Immature natural killer cell (primary cell): ENCODE results near the gene CENPT. TPM values are rescaled to one million over a fixed set of nuclear protein-coding genes. Genes with fewer than 3 reads are reported as not detected.

Experiments
- DNase-seq, 3 donors: peaks; one replicate each; pipeline ENCODE4 v3.0.0; 2022; ENCODE audit warnings: mixed read lengths in 1 of 3
- H3K27ac Mint-ChIP-seq, 6 donors: one replicate each; pipeline ENCODE4 v1.8.0; 2020; ENCODE audit warnings: mixed read lengths in 6 of 6, mild to moderate bottlenecking in 5 of 6, inconsistent platforms in 4 of 6, moderate library complexity in 3 of 6
- H3K27me3 Mint-ChIP-seq, 3 donors: one replicate each; pipeline ENCODE4 v1.8.0; 2020 to 2021; ENCODE audit warnings: low read depth in 3 of 3, mild to moderate bottlenecking in 3 of 3, mixed read lengths in 3 of 3, moderate library complexity in 3 of 3, inconsistent platforms in 1 of 3
- H3K36me3 Mint-ChIP-seq, 3 donors: one replicate each; pipeline ENCODE4 v1.8.0; 2020; ENCODE audit warnings: mixed read lengths in 3 of 3, inconsistent platforms in 2 of 3, mild to moderate bottlenecking in 2 of 3
- H3K4me1 Mint-ChIP-seq, 2 donors: one replicate each; pipeline ENCODE4 v1.8.0; 2020; ENCODE audit warnings: inconsistent platforms in 2 of 2, mild to moderate bottlenecking in 2 of 2, mixed read lengths in 2 of 2, moderate library complexity in 1 of 2
- H3K4me3 Mint-ChIP-seq, 5 donors: one replicate each; pipeline ENCODE4 v1.8.0; 2020; ENCODE audit warnings: mild to moderate bottlenecking in 5 of 5, mixed read lengths in 5 of 5, inconsistent platforms in 3 of 5, moderate library complexity in 3 of 5
- H3K9me3 Mint-ChIP-seq, 6 donors: one replicate each; pipeline ENCODE4 v1.8.0; 2020; ENCODE audit warnings: mild to moderate bottlenecking in 6 of 6, mixed read lengths in 6 of 6, inconsistent platforms in 4 of 6, moderate library complexity in 3 of 6
- polyA plus RNA-seq, 3 donors: library from polyadenylated mRNA; unstranded; fragments of 300-500 nt; fragmentation: Illumina TruSeq; gene quantifications; one replicate each; pipeline ENCODE4 v1.2.3, GENCODE V29; 2021

CENPT gene
- polyA plus RNA-seq, 3 donors from 2014 or later: 9.3 to 15.0 (median 12.4) TPM

- no peak overlapping the region for H3K4me3 Mint-ChIP-seq
- no peak for DNase-seq
- H3K27ac Mint-ChIP-seq: no peak overlapping the region
- H3K4me1 Mint-ChIP-seq: peaks cover 25 to 35% of the 10 kb centered on the region in 2 donors
- H3K36me3 Mint-ChIP-seq: peaks cover 0 to 3% (median 0%) of the 10 kb centered on the region in 3 donors
- no peaks in the 10 kb centered on the region for H3K9me3 Mint-ChIP-seq
- peaks cover 0 to 1% (median 0%) of the 10 kb centered on the region in 3 donors for H3K27me3 Mint-ChIP-seq
These were observed 8.3 kb upstream of the CENPT start for GRCh38 chr16:67855789-67856188.

- Mint-ChIP-seq H3K9me3 (no peaks in the 10 kb centered on the region), H3K27ac (no peak overlapping the region), H3K36me3 (peaks cover 0 to 3% (median 0%) of the 10 kb centered on the region in 3 donors), H3K4me3 (no peak overlapping the region), H3K4me1 (peaks cover 24 to 34% of the 10 kb centered on the region in 2 donors), H3K27me3 (peaks cover 0 to 1% (median 0%) of the 10 kb centered on the region in 3 donors)
- no peak for DNase-seq
These were observed 6.2 kb upstream of the CENPT start for GRCh38 chr16:67853670-67854069.

- no peak for DNase-seq
- Mint-ChIP-seq H3K9me3 (no peaks in the 10 kb centered on the region), H3K27ac (peak overlapping the region in 1 of 6 donors; percentile 62), H3K27me3 (peaks cover 1 to 12% (median 2%) of the 10 kb centered on the region in 3 donors), H3K4me1 (peaks cover 44% of the 10 kb centered on the region in 2 donors), H3K4me3 (peak overlapping the region; percentile 75 to 85 (median 83)), H3K36me3 (peaks cover 0 to 3% (median 0%) of the 10 kb centered on the region in 3 donors)
These were observed 625 bp upstream of the CENPT start for GRCh38 chr16:67848118-67848517.

GRCh38 chr16:67846320-67847063 lies 1.0 kb downstream of the CENPT start, which contains the start of gene NUTF2:
TSS of gene NUTF2 (plus strand) at chr16:67846933. CDS start at chr16:67865131, 18,198 bp downstream.
- Mint-ChIP-seq H3K9me3 (no peaks in the 10 kb centered on the region), H3K27me3 (peaks cover 2 to 16% (median 2%) of the 10 kb centered on the region in 3 donors)

GRCh38 chr16:67846063-67846319 lies 1.5 kb downstream of the CENPT start:
- Mint-ChIP-seq H3K4me1 (peaks cover 55 to 58% of the 10 kb centered on the region in 2 donors), H3K36me3 (peaks cover 0 to 3% (median 0%) of the 10 kb centered on the region in 3 donors), H3K27ac (peak overlapping the region; percentile 83 to 93 (median 92)), H3K4me3 (peak overlapping the region; percentile 85 to 88 (median 85)), H3K27me3 (peaks cover 2 to 16% (median 3%) of the 10 kb centered on the region in 3 donors), H3K9me3 (no peaks in the 10 kb centered on the region)
- DNase-seq: no peak

More at GRCh38 chr16:67846320-67847063, 1.0 kb downstream of the CENPT start, which contains the start of gene NUTF2:
- peaks cover 0 to 3% (median 0%) of the 10 kb centered on the region in 3 donors for H3K36me3 Mint-ChIP-seq
- DNase-seq: peak; percentile 95 to 96 (median 95)
- H3K4me3 Mint-ChIP-seq: peak within 1 kb of the TSS; percentile 85 to 88 (median 85)
- H3K27ac Mint-ChIP-seq: peak within 1 kb of the TSS; percentile 83 to 93 (median 92)
- H3K4me1 Mint-ChIP-seq: peaks cover 52 to 55% of the 10 kb centered on the region in 2 donors

- peaks cover 0 to 3% (median 0%) of the 10 kb centered on the region in 3 donors for H3K36me3 Mint-ChIP-seq
- H3K9me3 Mint-ChIP-seq: no peaks in the 10 kb centered on the region
- H3K27ac Mint-ChIP-seq: peak overlapping the region; percentile 83 to 93 (median 92)
- H3K4me1 Mint-ChIP-seq: peaks cover 55 to 58% of the 10 kb centered on the region in 2 donors
- peaks cover 2 to 16% (median 3%) of the 10 kb centered on the region in 3 donors for H3K27me3 Mint-ChIP-seq
- peak overlapping the region; percentile 85 to 88 (median 85) for H3K4me3 Mint-ChIP-seq
- DNase-seq: no peak
These were observed 2.0 kb downstream of the CENPT start for GRCh38 chr16:67845291-67846062.

GRCh38 chr16:67844497-67844896 lies 3.0 kb downstream of the CENPT start:
- H3K9me3 Mint-ChIP-seq: no peaks in the 10 kb centered on the region
- H3K4me3 Mint-ChIP-seq: peak overlapping the region; percentile 7 to 96 (median 24)
- H3K27me3 Mint-ChIP-seq: peaks cover 2 to 16% (median 3%) of the 10 kb centered on the region in 3 donors
- peak overlapping the region in 5 of 6 donors; percentile 59 to 94 (median 71) for H3K27ac Mint-ChIP-seq
- peaks cover 53 to 58% of the 10 kb centered on the region in 2 donors for H3K4me1 Mint-ChIP-seq
- peaks cover 0 to 3% (median 0%) of the 10 kb centered on the region in 3 donors for H3K36me3 Mint-ChIP-seq
- no peak for DNase-seq

- Mint-ChIP-seq H3K27ac (peak overlapping the region; percentile 89 to 96 (median 94)), H3K4me3 (peak overlapping the region; percentile 88 to 96 (median 93)), H3K4me1 (peaks cover 49 to 53% of the 10 kb centered on the region in 2 donors), H3K9me3 (no peaks in the 10 kb centered on the region), H3K36me3 (peaks cover 0 to 3% (median 0%) of the 10 kb centered on the region in 3 donors), H3K27me3 (peaks cover 2 to 16% (median 3%) of the 10 kb centered on the region in 3 donors)
- no peak for DNase-seq
These were observed 4.1 kb downstream of the CENPT start for GRCh38 chr16:67843343-67843765.

GRCh38 chr16:67842509-67843342 lies 4.8 kb downstream of the CENPT start:
- DNase-seq: peak; percentile 72 to 76 (median 74)
- H3K9me3 Mint-ChIP-seq: no peaks in the 10 kb centered on the region
- peak overlapping the region; percentile 88 to 96 (median 93) for H3K4me3 Mint-ChIP-seq
- H3K36me3 Mint-ChIP-seq: peaks cover 0 to 3% (median 0%) of the 10 kb centered on the region in 3 donors
- H3K27me3 Mint-ChIP-seq: peaks cover 2 to 15% (median 3%) of the 10 kb centered on the region in 3 donors
- H3K27ac Mint-ChIP-seq: peak overlapping the region; percentile 89 to 96 (median 94)
- H3K4me1 Mint-ChIP-seq: peaks cover 44 to 49% of the 10 kb centered on the region in 2 donors

GRCh38 chr16:67841816-67842508 lies 5.5 kb downstream of the CENPT start, which contains the start of gene THAP11:
TSS of gene THAP11 (plus strand) at chr16:67842320. CDS start at chr16:67842555, 235 bp downstream.
- Mint-ChIP-seq H3K27me3 (peaks cover 2 to 15% (median 2%) of the 10 kb centered on the region in 3 donors), H3K4me3 (peak within 1 kb of the TSS; percentile 94 to 97 (median 95)), H3K9me3 (no peaks in the 10 kb centered on the region), H3K4me1 (peaks cover 40 to 46% of the 10 kb centered on the region in 2 donors), H3K27ac (peak within 1 kb of the TSS; percentile 89 to 97 (median 96)), H3K36me3 (peaks cover 0 to 3% (median 0%) of the 10 kb centered on the region in 3 donors)
- DNase-seq: peak; percentile 93 to 95 (median 95)

- Mint-ChIP-seq H3K36me3 (peaks cover 0 to 3% (median 0%) of the 10 kb centered on the region in 3 donors), H3K27me3 (peaks cover 0 to 15% (median 2%) of the 10 kb centered on the region in 3 donors), H3K9me3 (no peaks in the 10 kb centered on the region), H3K4me3 (peak overlapping the region; percentile 93 to 97 (median 94)), H3K27ac (peak overlapping the region; percentile 11 to 97 (median 95)), H3K4me1 (peaks cover 40 to 45% of the 10 kb centered on the region in 2 donors)
- no peak for DNase-seq
These were observed 6.2 kb downstream of the CENPT start for GRCh38 chr16:67841198-67841815.

- Mint-ChIP-seq H3K36me3 (no peaks in the 10 kb centered on the region), H3K9me3 (no peaks in the 10 kb centered on the region), H3K4me3 (peak overlapping the region in 1 of 5 donors; percentile 1), H3K27me3 (peaks cover 0 to 6% (median 2%) of the 10 kb centered on the region in 3 donors), H3K4me1 (peaks cover 22 to 24% of the 10 kb centered on the region in 2 donors), H3K27ac (peak overlapping the region in 1 of 6 donors; percentile 18)
- DNase-seq: no peak
These were observed 9.7 kb downstream of the CENPT start for GRCh38 chr16:67837811-67838210.
